LNCAP (cell line): ENCODE data around the gene ZFP2.

Experiments
- TF ChIP-seq, protein P1 (sequence below): fragments of 450-650 bp; IDR thresholded peaks from 2 replicates; pipeline ENCODE4 v1.5.1; 2017; ENCODE audit warnings: mild to moderate bottlenecking

Gene ZFP2

GRCh38 chr5:178869577-178869976, 26.1 kb upstream of the ZFP2 start:
- TF ChIP-seq, protein P1, sequence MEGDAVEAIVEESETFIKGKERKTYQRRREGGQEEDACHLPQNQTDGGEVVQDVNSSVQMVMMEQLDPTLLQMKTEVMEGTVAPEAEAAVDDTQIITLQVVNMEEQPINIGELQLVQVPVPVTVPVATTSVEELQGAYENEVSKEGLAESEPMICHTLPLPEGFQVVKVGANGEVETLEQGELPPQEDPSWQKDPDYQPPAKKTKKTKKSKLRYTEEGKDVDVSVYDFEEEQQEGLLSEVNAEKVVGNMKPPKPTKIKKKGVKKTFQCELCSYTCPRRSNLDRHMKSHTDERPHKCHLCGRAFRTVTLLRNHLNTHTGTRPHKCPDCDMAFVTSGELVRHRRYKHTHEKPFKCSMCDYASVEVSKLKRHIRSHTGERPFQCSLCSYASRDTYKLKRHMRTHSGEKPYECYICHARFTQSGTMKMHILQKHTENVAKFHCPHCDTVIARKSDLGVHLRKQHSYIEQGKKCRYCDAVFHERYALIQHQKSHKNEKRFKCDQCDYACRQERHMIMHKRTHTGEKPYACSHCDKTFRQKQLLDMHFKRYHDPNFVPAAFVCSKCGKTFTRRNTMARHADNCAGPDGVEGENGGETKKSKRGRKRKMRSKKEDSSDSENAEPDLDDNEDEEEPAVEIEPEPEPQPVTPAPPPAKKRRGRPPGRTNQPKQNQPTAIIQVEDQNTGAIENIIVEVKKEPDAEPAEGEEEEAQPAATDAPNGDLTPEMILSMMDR = no peak

DNA sequence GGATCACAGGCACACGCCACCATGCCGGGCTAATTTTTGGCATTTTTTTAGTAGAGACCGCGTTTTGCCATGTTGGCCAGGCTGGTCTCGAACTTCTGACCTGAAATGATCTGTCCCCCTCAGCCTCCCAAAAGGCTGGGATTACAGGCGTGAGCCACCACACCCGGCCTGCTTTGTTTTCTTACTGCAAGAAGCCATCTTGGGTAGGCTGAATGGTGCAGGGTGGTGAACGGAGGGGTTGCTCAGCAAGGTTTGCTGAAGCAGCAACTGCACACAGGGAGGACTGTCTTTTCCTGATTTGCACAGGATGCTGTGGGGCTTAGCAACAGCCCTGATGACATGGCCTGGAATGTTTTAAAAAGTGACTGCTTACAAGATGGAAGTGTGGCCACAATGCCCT, 25.3 kb upstream of the ZFP2 start:
- TF ChIP-seq, protein P1 = no peak

DNA sequence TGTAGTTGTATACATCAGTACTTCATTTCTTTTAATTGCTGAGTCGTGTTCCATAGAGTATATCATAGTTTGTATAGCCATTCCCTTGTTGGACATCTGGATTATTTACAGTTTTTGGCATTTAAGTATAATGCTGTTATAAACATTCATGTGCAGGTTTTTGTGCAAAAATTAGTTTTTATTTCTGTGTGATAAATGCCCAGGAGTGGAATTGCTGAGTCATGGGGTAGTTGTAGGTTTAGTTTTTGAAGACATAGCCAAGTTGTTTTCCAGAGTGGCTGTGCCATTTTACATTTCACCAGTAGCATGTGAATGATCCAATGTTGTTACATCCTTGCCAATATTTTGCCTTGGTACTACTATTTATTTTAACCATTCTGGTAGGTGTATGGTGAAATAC, 23.4 kb upstream of the ZFP2 start:
- TF ChIP-seq, protein P1 = no peak

GRCh38 chr5:178883815-178884430, 11.8 kb upstream of the ZFP2 start:
- TF ChIP-seq, protein P1 = no peak

- TF ChIP-seq, protein P1 = no peak
Observed at GRCh38 chr5:178899289-178899688, 3.6 kb downstream of the ZFP2 start.

GRCh38 chr5:178902849-178903248, 7.1 kb downstream of the ZFP2 start:
- TF ChIP-seq, protein P1 = no peak

DNA sequence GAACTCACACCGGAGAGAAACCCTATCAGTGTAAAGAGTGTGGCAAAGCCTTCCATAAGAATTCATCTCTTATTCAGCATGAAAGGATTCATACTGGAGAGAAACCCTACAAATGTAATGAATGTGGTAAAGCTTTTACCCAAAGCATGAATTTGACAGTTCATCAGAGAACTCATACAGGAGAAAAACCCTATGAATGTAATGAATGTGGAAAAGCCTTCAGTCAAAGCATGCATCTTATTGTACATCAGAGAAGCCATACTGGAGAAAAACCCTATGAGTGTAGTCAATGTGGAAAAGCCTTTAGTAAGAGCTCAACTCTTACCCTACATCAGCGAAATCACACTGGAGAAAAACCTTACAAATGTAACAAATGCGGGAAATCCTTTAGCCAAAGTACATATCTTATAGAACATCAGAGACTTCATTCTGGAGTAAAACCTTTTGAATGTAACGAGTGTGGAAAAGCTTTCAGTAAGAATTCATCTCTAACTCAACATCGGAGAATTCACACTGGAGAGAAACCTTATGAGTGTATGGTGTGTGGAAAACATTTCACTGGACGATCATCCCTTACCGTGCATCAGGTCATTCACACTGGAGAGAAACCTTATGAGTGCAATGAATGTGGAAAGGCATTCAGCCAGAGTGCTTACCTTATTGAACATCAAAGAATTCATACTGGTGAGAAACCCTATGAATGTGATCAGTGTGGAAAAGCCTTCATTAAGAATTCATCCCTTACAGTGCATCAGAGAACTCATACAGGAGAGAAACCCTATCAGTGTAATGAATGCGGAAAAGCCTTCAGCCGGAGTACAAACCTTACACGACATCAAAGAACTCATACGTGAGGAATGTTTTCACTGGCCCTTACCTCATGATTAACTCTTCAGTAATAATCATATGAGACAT, 36.4 kb downstream of the ZFP2 start:
- TF ChIP-seq, protein P1 = no peak
